Measurements from ENCODE around the gene MS4A13.

Gene MS4A13

DNA sequence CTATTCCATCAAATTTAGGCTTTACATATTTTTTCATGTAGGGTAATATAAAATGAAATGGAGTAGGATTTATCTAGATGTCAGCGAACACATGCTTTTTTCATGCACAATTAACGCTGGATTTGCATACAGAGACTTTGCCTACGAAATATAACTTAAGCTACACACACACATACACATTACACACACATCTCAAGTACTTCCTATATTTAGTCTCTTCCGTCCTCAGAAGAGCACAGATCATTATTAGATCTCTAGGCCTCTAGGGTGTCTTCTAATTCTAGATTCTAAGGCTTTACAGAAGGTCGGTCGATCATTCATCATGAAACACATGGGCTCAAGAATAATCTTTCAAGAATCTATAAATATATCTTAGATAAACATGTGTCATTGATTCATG, 3.8 kb upstream of the MS4A13 start (continued):
- TF ChIP-seq, protein P1, sequence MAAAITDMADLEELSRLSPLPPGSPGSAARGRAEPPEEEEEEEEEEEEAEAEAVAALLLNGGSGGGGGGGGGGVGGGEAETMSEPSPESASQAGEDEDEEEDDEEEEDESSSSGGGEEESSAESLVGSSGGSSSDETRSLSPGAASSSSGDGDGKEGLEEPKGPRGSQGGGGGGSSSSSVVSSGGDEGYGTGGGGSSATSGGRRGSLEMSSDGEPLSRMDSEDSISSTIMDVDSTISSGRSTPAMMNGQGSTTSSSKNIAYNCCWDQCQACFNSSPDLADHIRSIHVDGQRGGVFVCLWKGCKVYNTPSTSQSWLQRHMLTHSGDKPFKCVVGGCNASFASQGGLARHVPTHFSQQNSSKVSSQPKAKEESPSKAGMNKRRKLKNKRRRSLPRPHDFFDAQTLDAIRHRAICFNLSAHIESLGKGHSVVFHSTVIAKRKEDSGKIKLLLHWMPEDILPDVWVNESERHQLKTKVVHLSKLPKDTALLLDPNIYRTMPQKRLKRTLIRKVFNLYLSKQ (tag by site-specific recombination; IDR thresholded peaks at IDR 0.05; ENCODE audit: borderline replicate concordance), result no peak
- TF ChIP-seq ZXDB (tag by site-specific recombination; IDR thresholded peaks at IDR 0.05) (no peak), KLF16 (tag by site-specific recombination; IDR thresholded peaks at IDR 0.05) (no peak), ZNF473 (tag by site-specific recombination; IDR thresholded peaks at IDR 0.05) (no peak), ZNF548 (tag by site-specific recombination; IDR thresholded peaks at IDR 0.05) (no peak), ZNF677 (tag by site-specific recombination; IDR thresholded peaks at IDR 0.05) (no peak), ZFHX2 (tag by site-specific recombination; conservative IDR thresholded peaks at IDR 0.05) (no peak), ZNF302 (tag by site-specific recombination; IDR thresholded peaks at IDR 0.05; ENCODE audit: low read depth) (no peak)
- TF ChIP-seq, protein P2, sequence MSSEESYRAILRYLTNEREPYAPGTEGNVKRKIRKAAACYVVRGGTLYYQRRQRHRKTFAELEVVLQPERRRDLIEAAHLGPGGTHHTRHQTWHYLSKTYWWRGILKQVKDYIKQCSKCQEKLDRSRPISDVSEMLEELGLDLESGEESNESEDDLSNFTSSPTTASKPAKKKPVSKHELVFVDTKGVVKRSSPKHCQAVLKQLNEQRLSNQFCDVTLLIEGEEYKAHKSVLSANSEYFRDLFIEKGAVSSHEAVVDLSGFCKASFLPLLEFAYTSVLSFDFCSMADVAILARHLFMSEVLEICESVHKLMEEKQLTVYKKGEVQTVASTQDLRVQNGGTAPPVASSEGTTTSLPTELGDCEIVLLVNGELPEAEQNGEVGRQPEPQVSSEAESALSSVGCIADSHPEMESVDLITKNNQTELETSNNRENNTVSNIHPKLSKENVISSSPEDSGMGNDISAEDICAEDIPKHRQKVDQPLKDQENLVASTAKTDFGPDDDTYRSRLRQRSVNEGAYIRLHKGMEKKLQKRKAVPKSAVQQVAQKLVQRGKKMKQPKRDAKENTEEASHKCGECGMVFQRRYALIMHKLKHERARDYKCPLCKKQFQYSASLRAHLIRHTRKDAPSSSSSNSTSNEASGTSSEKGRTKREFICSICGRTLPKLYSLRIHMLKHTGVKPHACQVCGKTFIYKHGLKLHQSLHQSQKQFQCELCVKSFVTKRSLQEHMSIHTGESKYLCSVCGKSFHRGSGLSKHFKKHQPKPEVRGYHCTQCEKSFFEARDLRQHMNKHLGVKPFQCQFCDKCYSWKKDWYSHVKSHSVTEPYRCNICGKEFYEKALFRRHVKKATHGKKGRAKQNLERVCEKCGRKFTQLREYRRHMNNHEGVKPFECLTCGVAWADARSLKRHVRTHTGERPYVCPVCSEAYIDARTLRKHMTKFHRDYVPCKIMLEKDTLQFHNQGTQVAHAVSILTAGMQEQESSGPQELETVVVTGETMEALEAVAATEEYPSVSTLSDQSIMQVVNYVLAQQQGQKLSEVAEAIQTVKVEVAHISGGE (tag by site-specific recombination; conservative IDR thresholded peaks at IDR 0.05; ENCODE audit: low read depth), result no peak

GRCh38 chr11:60512651-60513225, 2.5 kb upstream of the MS4A13 start:
- Histone ChIP-seq H3K27ac (ENCODE audit: extremely low read depth, low read depth, low read length) (no peak overlapping the region), H3K36me3 (ENCODE audit: control insufficient read depth in 2 of 2, insufficient read depth in 1 of 2, low read length in 2 of 2) (no peaks in the 10 kb centered on the region), H3K4me1 (ENCODE audit: control insufficient read depth, insufficient read depth, low read length) (no peaks in the 10 kb centered on the region), H3K9me3 (ENCODE audit: control insufficient read depth, insufficient read depth, low read depth, low read length) (no peaks in the 10 kb centered on the region), H3K4me3 (ENCODE audit: low read depth, low read length) (no peak overlapping the region)
- CTCF ChIA-PET, result no interaction called here
- no peak for TF ChIP-seq EGR2 (tag by site-specific recombination; IDR thresholded peaks at IDR 0.05; ENCODE audit: low read depth)
- TF ChIP-seq ZNF692 (tag by site-specific recombination; IDR thresholded peaks at IDR 0.05), result no peak
- TF ChIP-seq, protein P3, sequence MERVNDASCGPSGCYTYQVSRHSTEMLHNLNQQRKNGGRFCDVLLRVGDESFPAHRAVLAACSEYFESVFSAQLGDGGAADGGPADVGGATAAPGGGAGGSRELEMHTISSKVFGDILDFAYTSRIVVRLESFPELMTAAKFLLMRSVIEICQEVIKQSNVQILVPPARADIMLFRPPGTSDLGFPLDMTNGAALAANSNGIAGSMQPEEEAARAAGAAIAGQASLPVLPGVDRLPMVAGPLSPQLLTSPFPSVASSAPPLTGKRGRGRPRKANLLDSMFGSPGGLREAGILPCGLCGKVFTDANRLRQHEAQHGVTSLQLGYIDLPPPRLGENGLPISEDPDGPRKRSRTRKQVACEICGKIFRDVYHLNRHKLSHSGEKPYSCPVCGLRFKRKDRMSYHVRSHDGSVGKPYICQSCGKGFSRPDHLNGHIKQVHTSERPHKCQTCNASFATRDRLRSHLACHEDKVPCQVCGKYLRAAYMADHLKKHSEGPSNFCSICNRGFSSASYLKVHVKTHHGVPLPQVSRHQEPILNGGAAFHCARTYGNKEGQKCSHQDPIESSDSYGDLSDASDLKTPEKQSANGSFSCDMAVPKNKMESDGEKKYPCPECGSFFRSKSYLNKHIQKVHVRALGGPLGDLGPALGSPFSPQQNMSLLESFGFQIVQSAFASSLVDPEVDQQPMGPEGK (tag by site-specific recombination; IDR thresholded peaks at IDR 0.05), result no peak
- TF ChIP-seq ZNF223 (tag by site-specific recombination; IDR thresholded peaks at IDR 0.05), result no peak
- TF ChIP-seq ZNF664 (tag by site-specific recombination; IDR thresholded peaks at IDR 0.05), result no peak
- no peak for TF ChIP-seq PRDM10 (tag by site-specific recombination; IDR thresholded peaks at IDR 0.05)
- no peak for TF ChIP-seq BCL11B (tag by site-specific recombination; IDR thresholded peaks at IDR 0.05; ENCODE audit: low read depth)
- no peak for TF ChIP-seq ZSCAN23 (tag by site-specific recombination; IDR thresholded peaks at IDR 0.05)
- no peak for TF ChIP-seq BCL11A (tag by site-specific recombination; IDR thresholded peaks at IDR 0.05; ENCODE audit: low read depth)
- TF ChIP-seq, protein P4, sequence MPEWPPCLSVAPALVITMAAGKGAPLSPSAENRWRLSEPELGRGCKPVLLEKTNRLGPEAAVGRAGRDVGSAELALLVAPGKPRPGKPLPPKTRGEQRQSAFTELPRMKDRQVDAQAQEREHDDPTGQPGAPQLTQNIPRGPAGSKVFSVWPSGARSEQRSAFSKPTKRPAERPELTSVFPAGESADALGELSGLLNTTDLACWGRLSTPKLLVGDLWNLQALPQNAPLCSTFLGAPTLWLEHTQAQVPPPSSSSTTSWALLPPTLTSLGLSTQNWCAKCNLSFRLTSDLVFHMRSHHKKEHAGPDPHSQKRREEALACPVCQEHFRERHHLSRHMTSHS (tag by site-specific recombination; IDR thresholded peaks at IDR 0.05), result no peak
- no peak for TF ChIP-seq ZBTB10 (tag by site-specific recombination; IDR thresholded peaks at IDR 0.05)
- TF ChIP-seq ZNF202 (tag by site-specific recombination; IDR thresholded peaks at IDR 0.05; ENCODE audit: borderline replicate concordance), result no peak
- POLR2A ChIA-PET, result no interaction called here

Measured in HEK293 (cell line).